Measurements from ENCODE around the gene SLC25A19. TPM values are rescaled to one million over a fixed set of nuclear protein-coding genes. Genes with fewer than 3 reads are reported as not detected.
A peak's percentile ranks its signal among the peaks of the same experiment; 100 is the strongest.
"Not testable (repeated sequence)": the region's sequence is repeated elsewhere in the genome, so short reads cannot be mapped to it uniquely, and the experiment has no call there.

SLC25A19 gene
- total RNA-seq, 1 experiment from 2014 or later, result 21.0 TPM

DNA sequence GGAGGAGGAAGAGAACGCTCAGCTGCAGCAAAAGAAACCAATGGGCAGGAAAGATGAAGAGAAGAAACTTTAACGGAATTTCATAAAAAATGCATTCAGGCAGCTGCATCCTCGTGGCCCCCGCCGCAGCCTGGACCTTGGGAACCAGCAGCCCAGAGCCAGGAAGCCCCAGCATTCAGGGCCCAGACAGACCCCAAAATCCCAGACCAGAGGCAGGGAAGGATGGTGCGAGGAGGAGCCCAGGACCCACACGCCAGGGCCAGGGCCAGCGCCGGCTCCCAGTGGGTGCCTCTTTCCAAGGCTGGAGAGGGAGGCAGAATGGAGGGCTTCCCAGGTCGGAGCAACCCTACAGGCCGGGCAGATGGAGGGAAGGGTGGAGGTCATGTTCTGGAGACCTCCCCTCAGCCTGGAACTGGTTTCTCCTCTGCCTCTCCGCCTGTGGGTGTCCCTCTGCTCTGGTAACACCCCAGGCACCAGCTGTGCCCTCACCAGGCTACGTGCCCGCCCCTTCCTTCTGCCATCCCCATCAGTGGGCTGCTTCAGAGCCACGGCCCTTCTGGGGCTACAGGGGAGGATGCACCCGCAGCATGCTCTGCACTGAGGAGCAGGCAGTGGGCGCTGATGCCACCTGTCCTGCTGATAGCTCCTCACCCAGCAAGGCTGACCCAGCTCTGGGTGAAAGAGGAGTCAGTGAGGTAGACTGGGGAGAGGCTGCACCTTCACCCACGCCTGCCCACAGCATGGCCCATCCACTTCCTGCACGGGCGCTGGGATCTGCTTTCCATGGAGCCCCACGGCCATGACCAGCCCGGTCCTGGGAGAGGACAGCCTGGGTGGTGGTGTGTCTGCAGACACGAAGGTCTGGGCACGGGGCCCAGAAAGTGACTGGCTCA lies 17.0 kb downstream of the SLC25A19 start:
- in situ Hi-C loops (cut with HindIII; ENCODE audit: low pct_unique_long_range_greater_than_20kb, low sequenced_read_pairs), result no loop called here
- no peak for DNase-seq (ENCODE audit: low read depth, low spot score)

GRCh38 chr17:75271233-75271954 lies 17.8 kb downstream of the SLC25A19 start:
- peak; percentile 82 for DNase-seq (ENCODE audit: low read depth, low spot score)
- in situ Hi-C loops (cut with HindIII; ENCODE audit: low pct_unique_long_range_greater_than_20kb, low sequenced_read_pairs), result no loop called here

DNA sequence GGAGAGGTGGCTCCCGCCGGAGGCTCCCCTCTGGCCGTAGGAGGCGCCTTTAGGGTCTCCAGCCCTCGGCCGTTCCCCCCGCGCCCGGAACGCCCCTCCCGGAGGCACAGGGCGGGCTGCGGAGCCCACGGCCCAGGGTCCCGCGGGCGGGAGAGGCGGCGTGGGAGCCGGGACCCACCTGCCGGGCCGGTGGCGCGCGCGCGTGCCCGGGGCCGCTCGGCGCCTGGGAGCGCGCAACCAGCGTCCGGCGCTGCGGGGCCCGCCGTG lies 18.3 kb downstream of the SLC25A19 start, which contains the start of gene MIF4GD:
TSS of gene MIF4GD (minus strand) at position 266 of the 267 bp plus-strand sequence. CDS start 1,036 bp downstream, outside the sequence.
- in situ Hi-C loops (cut with HindIII; ENCODE audit: low pct_unique_long_range_greater_than_20kb, low sequenced_read_pairs), result no loop called here
- DNase-seq (ENCODE audit: low read depth, low spot score), result no peak

DNA sequence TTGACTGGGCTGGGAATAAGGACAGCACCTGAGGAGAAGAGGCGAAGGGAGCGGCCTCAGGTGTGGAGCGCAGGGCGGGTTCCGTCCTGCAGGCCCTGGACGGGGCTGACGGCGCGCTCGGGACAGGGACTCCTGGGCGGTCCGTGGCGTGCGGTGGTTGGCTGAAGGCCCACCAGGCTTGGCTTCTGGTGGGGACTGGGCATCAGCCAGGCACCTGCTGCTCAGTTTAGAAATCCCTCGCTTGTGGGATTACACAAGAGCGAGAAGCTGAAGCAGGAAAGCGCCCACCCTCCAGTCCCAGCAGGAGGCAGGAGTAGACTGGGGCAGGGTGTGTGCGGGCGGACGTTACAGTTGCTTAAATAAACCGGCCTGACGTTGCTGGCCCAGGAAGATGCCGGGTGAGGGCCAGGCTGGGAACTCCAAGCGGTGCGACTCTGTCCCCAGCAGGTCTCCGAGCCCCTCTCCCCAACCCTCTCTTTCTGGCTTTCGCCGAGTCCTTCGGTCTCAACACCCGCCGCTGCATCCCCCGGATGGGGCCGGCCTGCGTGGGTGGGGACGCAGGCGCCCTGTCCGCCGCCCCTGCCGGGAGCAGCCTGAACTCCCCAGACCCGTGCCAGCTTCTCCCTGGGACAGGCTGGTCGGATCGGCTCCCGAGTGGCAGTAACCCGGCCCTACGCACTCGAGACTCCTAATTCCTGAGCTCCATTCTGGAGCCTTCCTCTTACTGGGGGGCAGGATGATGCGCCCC lies 18.8 kb downstream of the SLC25A19 start:
- in situ Hi-C loops (cut with HindIII; ENCODE audit: low pct_unique_long_range_greater_than_20kb, low sequenced_read_pairs), result no loop called here

DNA sequence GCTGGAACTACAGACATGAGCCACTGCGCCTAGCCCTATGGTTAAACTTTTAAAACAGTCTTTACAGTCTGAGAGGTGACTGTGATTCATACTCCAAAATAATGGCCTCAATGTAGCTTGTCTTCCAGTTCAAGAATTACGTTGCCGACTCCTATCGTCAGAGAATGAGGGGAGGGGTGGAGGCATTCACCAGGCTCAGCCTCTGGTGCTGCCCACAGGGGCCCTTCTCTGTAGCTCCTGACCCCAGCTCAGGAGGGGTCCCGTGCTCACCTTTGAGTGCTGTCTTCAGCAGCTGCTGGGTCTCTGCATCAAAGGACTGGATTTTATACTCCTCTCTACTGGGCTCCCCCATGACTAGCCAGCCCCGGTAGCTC lies 19.4 kb downstream of the SLC25A19 start:
- in situ Hi-C loops (cut with HindIII; ENCODE audit: low pct_unique_long_range_greater_than_20kb, low sequenced_read_pairs), result no loop called here
- DNase-seq (ENCODE audit: low read depth, low spot score), result peak; percentile 43

More for the DNA sequence above, 18.8 kb downstream of the SLC25A19 start:
- peak; percentile 79 for DNase-seq (ENCODE audit: low read depth, low spot score)

- in situ Hi-C loops (cut with HindIII; ENCODE audit: low pct_unique_long_range_greater_than_20kb, low sequenced_read_pairs), result no loop called here
- DNase-seq (ENCODE audit: low read depth, low spot score), result no peak
Measured at GRCh38 chr17:75267411-75268232, 21.6 kb downstream of the SLC25A19 start.

- no peak for DNase-seq (ENCODE audit: low read depth, low spot score)
- in situ Hi-C loops (cut with HindIII; ENCODE audit: low pct_unique_long_range_greater_than_20kb, low sequenced_read_pairs), result no loop called here
Measured at GRCh38 chr17:75267153-75267410, 22.2 kb downstream of the SLC25A19 start.

DNA sequence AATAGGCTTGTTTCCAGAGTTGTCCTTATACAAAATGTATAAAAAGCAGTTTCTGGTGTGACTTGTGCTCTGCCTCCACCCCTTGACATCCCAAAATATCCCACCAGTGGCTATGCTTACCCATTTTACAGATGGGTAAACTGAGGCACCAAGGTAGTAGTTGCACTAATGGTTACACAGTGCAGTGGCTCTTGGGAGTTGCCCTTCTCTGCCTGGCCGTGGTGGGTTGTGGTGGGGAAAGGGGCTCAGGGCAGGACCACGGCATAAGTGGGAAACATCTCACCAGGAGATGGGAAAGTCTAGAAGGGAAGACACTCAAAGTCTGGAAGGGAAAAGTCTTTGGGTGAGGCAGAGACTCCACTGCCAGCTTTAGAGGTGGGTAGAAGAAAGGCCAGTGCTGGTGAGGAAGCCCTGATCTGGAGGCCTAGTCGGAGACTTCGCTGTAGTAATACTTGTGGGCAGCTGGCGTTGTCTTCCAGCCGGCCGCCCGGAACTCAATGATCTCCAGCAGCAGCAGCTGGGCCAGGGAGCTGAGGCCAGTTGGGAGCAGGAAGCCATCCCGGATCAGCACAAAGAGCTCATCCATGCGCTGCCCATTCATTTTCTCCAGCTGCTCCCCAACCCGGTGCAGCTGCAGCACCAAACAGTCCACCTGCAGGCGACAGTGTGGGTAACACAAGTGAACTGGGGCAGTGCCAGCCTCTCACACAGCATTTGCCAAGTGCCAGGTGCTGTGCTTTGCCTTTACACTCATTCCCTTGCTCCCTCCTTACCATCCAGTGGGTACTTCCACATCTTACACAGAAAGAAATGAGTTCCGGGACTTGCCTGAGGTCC lies 22.7 kb downstream of the SLC25A19 start:
- DNase-seq (ENCODE audit: low read depth, low spot score), result no peak
- in situ Hi-C loops (cut with HindIII; ENCODE audit: low pct_unique_long_range_greater_than_20kb, low sequenced_read_pairs), result no loop called here

DNA sequence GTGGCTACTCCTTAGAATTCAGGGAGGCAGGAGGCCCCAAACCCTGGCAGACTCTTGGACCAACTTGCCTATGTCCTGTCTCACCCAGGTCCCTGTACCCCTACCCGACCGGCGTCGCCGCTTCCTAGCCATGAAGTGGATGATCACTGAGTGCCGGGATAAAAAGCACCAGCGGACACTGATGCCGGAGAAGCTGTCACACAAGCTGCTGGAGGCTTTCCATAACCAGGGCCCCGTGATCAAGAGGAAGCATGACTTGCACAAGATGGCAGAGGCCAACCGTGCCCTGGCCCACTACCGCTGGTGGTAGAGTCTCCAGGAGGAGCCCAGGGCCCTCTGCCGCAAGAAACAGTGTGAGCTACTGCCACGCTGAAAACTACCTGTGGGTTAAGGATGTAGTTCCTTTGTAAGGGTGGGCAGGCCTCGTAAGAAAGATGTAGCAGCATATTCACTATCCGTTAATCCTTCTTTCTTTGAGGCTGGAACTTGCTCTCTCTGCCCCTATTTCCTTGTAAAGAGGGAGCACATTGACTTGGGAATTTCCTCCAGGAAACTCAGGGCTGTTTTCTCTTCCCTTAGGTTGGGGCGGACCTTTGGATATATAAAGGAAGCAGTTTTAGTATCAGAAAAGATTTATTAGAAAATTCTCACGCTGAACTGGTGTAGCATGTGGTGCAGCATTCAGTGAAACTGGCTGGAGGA lies 23.5 kb downstream of the SLC25A19 start:
- DNase-seq (ENCODE audit: low read depth, low spot score), result no peak

DNA sequence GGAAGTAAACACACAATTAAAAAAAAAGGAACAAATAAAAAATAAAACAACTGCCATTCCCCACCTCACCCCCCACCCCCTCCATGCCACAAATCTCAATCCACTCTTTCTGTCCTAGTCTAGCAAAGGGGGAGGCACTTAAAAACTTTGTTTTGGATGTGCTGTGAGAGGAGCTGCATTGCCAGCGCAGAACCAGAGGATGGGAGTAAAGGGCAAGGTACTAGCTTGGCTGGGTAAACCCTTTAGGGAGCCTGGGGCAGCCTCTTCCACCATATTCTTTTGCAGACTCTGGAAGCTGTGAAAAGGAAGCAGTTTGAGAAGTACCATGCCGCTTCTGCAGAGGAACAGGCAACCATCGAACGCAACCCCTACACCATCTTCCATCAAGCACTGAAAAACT lies 26.2 kb downstream of the SLC25A19 start:
- DNase-seq (ENCODE audit: low read depth, low spot score), result no peak
- in situ Hi-C loops (cut with HindIII; ENCODE audit: low pct_unique_long_range_greater_than_20kb, low sequenced_read_pairs), result no loop called here

More for the DNA sequence above, 23.5 kb downstream of the SLC25A19 start:
- in situ Hi-C loops (cut with HindIII; ENCODE audit: low pct_unique_long_range_greater_than_20kb, low sequenced_read_pairs), result no loop called here

DNA sequence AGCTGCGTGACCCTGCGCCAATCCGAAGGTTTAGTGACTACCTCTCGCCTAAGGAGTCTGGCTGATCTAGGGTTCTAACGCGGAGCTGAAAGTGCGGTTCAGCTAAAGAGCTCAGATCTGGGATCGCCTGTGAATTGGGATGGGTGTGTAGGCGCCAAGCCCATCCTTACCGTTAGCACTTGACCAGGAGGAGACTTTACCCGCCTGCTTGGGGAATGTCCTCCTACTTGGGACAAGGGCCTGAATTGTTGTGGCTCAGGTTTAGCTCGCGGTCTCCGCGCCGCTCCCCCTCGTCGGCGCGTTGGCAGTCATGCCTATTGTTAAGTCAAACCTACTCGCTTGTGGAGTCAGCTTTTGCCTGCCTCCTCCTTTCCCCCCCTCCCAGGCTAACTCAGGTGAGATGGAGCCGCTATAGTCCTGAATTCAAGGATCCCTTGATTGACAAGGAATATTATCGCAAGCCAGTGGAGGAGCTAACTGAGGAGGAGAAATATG lies 27.1 kb downstream of the SLC25A19 start:
- DNase-seq (ENCODE audit: low read depth, low spot score), result no peak
- in situ Hi-C loops (cut with HindIII; ENCODE audit: low pct_unique_long_range_greater_than_20kb, low sequenced_read_pairs), result no loop called here

DNA sequence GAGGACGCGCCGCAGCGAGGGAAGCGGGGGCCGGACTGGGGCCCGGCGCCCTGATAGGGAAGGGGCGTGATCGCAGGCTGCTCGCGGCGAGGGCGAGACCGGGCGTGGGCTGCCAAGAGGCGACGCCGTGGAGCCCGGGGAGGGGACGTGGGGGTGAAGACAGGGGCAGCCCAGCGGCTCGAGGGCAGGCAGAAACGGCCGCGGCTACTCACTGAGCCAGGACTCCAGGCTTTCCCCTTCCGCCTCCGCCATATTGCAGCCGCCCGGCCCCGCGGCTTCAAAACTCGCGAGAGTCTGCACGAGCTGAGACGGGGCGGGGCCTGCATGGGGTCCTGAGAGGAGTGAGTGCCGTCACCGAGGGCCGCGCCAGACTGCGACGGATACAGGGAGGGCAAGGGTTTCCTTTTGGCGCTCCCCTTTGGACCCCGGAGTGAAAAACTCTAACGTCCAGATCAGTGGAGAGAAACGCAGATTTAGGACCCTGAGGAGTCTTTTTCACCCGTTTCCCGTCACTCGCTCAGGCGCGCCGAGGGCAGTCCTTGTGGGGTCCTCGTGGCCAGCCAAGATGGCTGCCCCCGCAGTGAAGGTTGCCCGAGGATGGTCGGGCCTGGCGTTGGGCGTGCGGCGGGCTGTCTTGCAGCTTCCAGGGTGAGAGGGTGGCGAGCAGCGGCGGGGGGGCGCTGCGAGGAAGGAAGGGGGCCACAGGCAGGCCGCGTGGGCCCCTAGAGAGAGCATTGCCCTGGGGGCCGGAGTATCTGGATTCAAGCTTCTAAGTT lies 27.7 kb downstream of the SLC25A19 start, which contains the start of the genes GGA3 and MRPS7:
TSS of gene GGA3 (minus strand) at position 271 of the 776 bp plus-strand sequence. CDS start at position 252, 19 bp downstream.
TSS of gene MRPS7 (plus strand) at position 544 of the 776 bp plus-strand sequence. CDS start at position 566, 22 bp downstream.
- in situ Hi-C loops (cut with HindIII; ENCODE audit: low pct_unique_long_range_greater_than_20kb, low sequenced_read_pairs), result no loop called here
- DNase-seq (ENCODE audit: low read depth, low spot score), result peak; percentile 97

DNA sequence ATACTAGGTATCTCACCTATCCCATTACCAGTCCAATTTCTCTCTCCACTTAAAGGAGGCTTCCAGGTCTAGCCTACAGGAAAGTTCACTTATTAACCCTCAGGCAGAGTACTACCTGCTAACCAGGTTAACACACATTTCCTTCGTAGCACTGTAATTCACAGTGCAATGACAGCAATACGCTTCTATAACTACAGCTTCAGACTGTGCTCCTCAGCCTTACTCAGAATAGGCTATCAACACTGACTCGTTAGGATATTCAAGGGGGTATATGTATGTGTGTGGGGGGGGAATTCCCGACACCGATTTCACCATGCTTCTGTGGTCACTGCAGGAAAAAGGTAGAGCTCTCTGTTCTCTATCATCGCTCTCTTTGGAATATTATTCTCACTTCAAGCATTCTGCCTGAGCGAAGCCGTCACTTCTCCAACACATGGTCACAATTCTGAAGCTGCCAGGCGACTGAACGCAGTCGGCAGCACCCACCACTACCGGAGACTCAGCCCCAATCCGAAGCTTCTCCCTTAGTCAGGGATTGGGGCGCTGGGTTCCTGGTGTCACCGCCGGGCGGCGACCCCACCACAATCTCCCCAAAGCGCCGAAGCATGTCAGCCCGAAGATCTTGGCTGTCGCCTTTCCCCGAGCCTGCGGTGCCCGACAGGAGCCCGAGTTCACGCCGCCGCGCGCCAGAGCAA lies 28.4 kb downstream of the SLC25A19 start:
- DNase-seq (ENCODE audit: low read depth, low spot score), result no peak
- in situ Hi-C loops (cut with HindIII; ENCODE audit: low pct_unique_long_range_greater_than_20kb, low sequenced_read_pairs), result no loop called here

DNA sequence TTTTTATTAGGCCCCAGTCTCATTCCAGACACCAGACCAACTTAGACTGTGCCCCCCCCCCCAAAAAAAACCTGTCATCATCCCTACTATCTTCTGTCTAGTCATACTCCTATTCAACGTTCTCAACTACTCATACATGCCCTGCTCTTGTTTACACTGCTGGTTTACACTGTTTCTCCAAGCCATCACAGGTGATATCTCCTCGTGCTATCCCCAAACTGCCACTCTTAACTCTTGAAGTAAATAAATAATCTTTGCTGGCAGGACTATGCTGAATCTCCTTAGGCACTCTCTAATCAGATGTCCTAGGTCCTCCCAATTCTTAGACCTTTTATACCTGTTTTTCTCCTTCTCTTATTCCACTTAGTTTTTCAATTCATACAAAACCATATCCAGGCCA lies 32.0 kb downstream of the SLC25A19 start:
- DNase-seq (ENCODE audit: low read depth, low spot score); in situ Hi-C loops (cut with HindIII; ENCODE audit: low pct_unique_long_range_greater_than_20kb, low sequenced_read_pairs): not testable (repeated sequence)
